K562 (cell line): ENCODE measurements around the gene RNF141. TPM values are rescaled to one million over a fixed set of nuclear protein-coding genes. Genes with fewer than 3 reads are reported as not detected.

Experiments
- ATAC-seq: fragments of 200-7000 bp; cut with Tn5 transposase; 3 replicates; pipeline ENCODE4 v1.9.1; 2020; ENCODE audit warnings: moderate library complexity
- BruUV-seq: library from RNA; stranded (reverse); fragments of 400-500 nt; replicated peaks from 2 replicates; lab custom pipeline; 2021; lab: Mats Ljungman, UMichigan
- CTCF ChIA-PET: fragments of 300-600 bp; formaldehyde crosslinking; extraction: SDS; loops from one replicate; lab custom pipeline; 2021; ENCODE audit warnings: low intra/inter-chr PET ratio; lab: Yijun Ruan, JAX
- POLR2A ChIA-PET: fragments of 300-600, 350-650 bp; sonication (Branson Sonifier 250); formaldehyde crosslinking; extraction: SDS; loops from one replicate; lab custom pipeline; 2021; ENCODE audit warnings: antibody characterized with exemption, inconsistent platforms; lab: Yijun Ruan, JAX
- DNase-seq, 4 experiments: peaks; one replicate each; pipeline versions ENCODE4 v3.0.0 to v3.0.0-alpha.2; 2011 to 2018; ENCODE audit warnings: low spot score in 3 of 4, mixed read lengths in 3 of 4; ENCODE audit errors: extremely low read depth in 1 of 4
- FAIRE-seq: peaks from 2 replicates; lab custom pipeline; 2011; peaks lifted over from hg19 to GRCh38; lab: Jason Lieb, UNC
- H2AFZ ChIP-seq: 2 replicates; pipeline ENCODE4 v1.6.0; 2011; ENCODE audit warnings: low read depth, low read length, control low read depth, inconsistent platforms
- H3K27ac ChIP-seq: fragments of 200-600 bp; 3 replicates; pipeline ENCODE4 v1.8.0; 2011; ENCODE audit warnings: low read depth, mild to moderate bottlenecking, control low read depth, inconsistent platforms, low read length, moderate library complexity, mixed read lengths; ENCODE audit errors: extremely low read depth
- H3K27me3 ChIP-seq, 2 experiments: fragments of 300-600 bp in 1 of 2; 2 replicates in 1 of 2; 3 replicates in 1 of 2; pipeline versions ENCODE4 v1.6.0 to v1.8.0; 2011; ENCODE audit warnings: inconsistent platforms in 2 of 2, low read length in 2 of 2, mild to moderate bottlenecking in 1 of 2, mixed read lengths in 1 of 2, moderate library complexity in 1 of 2; ENCODE audit not compliant: control insufficient read depth in 2 of 2, insufficient read depth in 2 of 2
- H3K36me3 ChIP-seq: fragments of 300-600 bp; 3 replicates; pipeline ENCODE4 v1.8.0; 2011; ENCODE audit warnings: mild to moderate bottlenecking, low read length, inconsistent platforms; ENCODE audit not compliant: control insufficient read depth, insufficient read depth
- H3K4me1 ChIP-seq, 2 experiments: fragments of 200-600 bp in 1 of 2; replicated peaks in 1 of 2; 2 replicates in 1 of 2; 3 replicates in 1 of 2; pipeline versions ENCODE4 v1.5.1 to v1.8.0; 2011; ENCODE audit warnings: inconsistent platforms in 2 of 2, low read length in 2 of 2, mild to moderate bottlenecking in 1 of 2, mixed read lengths in 1 of 2, moderate library complexity in 1 of 2; ENCODE audit not compliant: control insufficient read depth in 2 of 2, insufficient read depth in 2 of 2
- H3K4me2 ChIP-seq: 2 replicates; pipeline ENCODE4 v1.6.1; 2011; ENCODE audit warnings: low read length, control low read depth, inconsistent platforms, mixed read lengths; ENCODE audit not compliant: insufficient read depth
- H3K4me3 ChIP-seq: fragments of 200-600 bp; sonication (generic), shearing (Covaris generic); 2 replicates; pipeline ENCODE4 v1.5.1; 2016; ENCODE audit warnings: control low read depth, inconsistent platforms
- H3K79me2 ChIP-seq: fragments of 200-600 bp; 3 replicates; pipeline ENCODE4 v1.8.0; 2011; ENCODE audit warnings: low read length, inconsistent platforms; ENCODE audit not compliant: control insufficient read depth, insufficient read depth
- H3K9ac ChIP-seq, 2 experiments: 2 replicates each; pipeline versions ENCODE4 v1.6.0 to v1.6.1; 2011; ENCODE audit warnings: low read depth in 2 of 2, low read length in 2 of 2, control low read depth in 1 of 2, inconsistent platforms in 1 of 2, mild to moderate bottlenecking in 1 of 2, mixed read lengths in 1 of 2; ENCODE audit not compliant: insufficient read depth in 1 of 2
- H3K9me1 ChIP-seq: one replicate; pipeline ENCODE4 v1.6.0; 2011; ENCODE audit warnings: inconsistent platforms, mild to moderate bottlenecking, low read length, moderate library complexity; ENCODE audit not compliant: control insufficient read depth, insufficient read depth
- H3K9me3 ChIP-seq: replicated peaks from 2 replicates; pipeline ENCODE4 v1.5.1; 2011; ENCODE audit warnings: low read depth, low read length, inconsistent platforms; ENCODE audit not compliant: control insufficient read depth, insufficient read depth
- H4K20me1 ChIP-seq: replicated peaks from 2 replicates; pipeline ENCODE4 v1.6.1; 2011; ENCODE audit warnings: low read length, inconsistent platforms, mixed read lengths; ENCODE audit not compliant: control insufficient read depth, insufficient read depth
- CEBPB ChIP-seq: fragments of 450-650 bp; IDR thresholded peaks from 2 replicates; pipeline ENCODE4 v1.6.1; 2016; ENCODE audit warnings: missing genetic modification characterization, missing compliant biosample characterization
- CEBPG ChIP-seq, 3 experiments: fragments of 200-800 bp in 1 of 3; sonication (Bioruptor generic) in 1 of 3; sonication (generic) in 1 of 3; formaldehyde crosslinking in 1 of 3; IDR thresholded peaks in 2 of 3; conservative IDR thresholded peaks in 1 of 3; 2 replicates each; pipeline versions ENCODE4 v1.6.1 to v1.8.0; 2016 to 2022; ENCODE audit warnings: missing compliant biosample characterization in 2 of 3, missing genetic modification characterization in 2 of 3, mild to moderate bottlenecking in 1 of 3, missing genetic modification reagents in 1 of 3
- ETV1 ChIP-seq: fragments of 450-650 bp; conservative IDR thresholded peaks from 2 replicates; pipeline ENCODE4 v1.6.1; 2016; ENCODE audit warnings: missing genetic modification characterization, control low read depth, low read depth, missing compliant biosample characterization
- MAFK ChIP-seq: IDR thresholded peaks from 2 replicates; pipeline ENCODE4 v1.6.1; 2011; ENCODE audit warnings: low read length, improper control_type of control experiment
- NUFIP1 ChIP-seq: fragments of 450-650 bp; IDR thresholded peaks from 2 replicates; pipeline ENCODE4 v1.6.1; 2018; ENCODE audit not compliant: partially characterized antibody
- ZNF316 ChIP-seq: fragments of 450-650 bp; IDR thresholded peaks from 2 replicates; pipeline ENCODE4 v1.6.1; 2016
- WGBS: fragments of 100-300 bp; shearing (Covaris generic); methylation state at CpG from one replicate; pipeline ENCODE4 v1.1.6; 2016; ENCODE audit warnings: low coverage, mixed read lengths; ENCODE audit not compliant: insufficient coverage; ENCODE audit errors: missing lambda C conversion rate; 5-methylcytosine and 5-hydroxymethylcytosine counted together
- in situ Hi-C: fragments of 300-500 bp; cut with MboI; formaldehyde crosslinking; loops from 4 replicates; pipeline ENCODE4 v1.15.0; 2018; ENCODE audit warnings: inconsistent platforms, mixed read lengths
- intact Hi-C: fragments of 100-400 bp; cut with micrococcal nuclease; formaldehyde crosslinking; loops from 2 replicates; pipeline ENCODE4 v1.14.2; 2022
- polyA plus RNA-seq, 8 experiments: library from polyadenylated mRNA; depleted of rRNA in 4 of 8; stranded (reverse) in 5 of 8; unstranded in 3 of 8; fragments of >200 nt; fragmentation: Nextera tagmentation in 2 of 8; fragmentation: Illumina TruSeq in 1 of 8; extraction: Ambion mirVana in 2 of 8; extraction: Trizol in 1 of 8; gene quantifications; 2 replicates each; pipeline versions ENCODE4 v1.2.1 to v1.2.3, GENCODE V29; 2011 to 2014; ENCODE audit warnings: inconsistent platforms in 1 of 8, missing spikeins in 1 of 8
- total RNA-seq, 7 experiments: library from RNA; depleted of rRNA in 6 of 7; stranded (reverse); fragments of >200 nt in 6 of 7; fragmentation: Illumina TruSeq in 2 of 7; extraction: Trizol in 2 of 7; gene quantifications; 2 replicates each; pipeline versions ENCODE4 v1.2.1 to v1.2.3, GENCODE V29; 2011 to 2021; ENCODE audit warnings: low replicate concordance in 1 of 7

The RNF141 gene
- total and polyA plus RNA-seq, 9 of the 15 experiments (the other 6 are each of a cell fraction or from before 2014, with no cell fraction given), result 9.7 to 51.9 (median 18.9) TPM

DNA sequence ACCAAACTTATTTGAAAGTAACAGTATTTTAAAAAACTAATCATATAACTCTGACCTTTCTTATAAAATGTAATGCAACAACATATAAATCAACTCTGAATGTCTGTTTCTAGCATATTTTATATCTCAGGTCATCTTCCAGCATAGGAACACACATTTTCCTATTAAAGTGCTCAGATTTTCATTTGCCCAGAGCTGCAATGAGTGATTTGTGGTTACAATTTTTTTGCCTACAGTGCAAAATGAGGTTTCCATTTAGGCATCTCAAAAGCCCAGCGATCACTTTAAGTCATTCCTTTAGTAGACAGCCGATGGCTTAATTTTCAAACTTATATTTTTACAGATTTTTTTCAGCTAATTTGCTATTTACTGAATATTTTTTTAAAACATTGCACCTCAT is 26.5 kb upstream of the RNF141 start:
- H4K20me1 ChIP-seq, result no peaks in the 10 kb centered on the region
- intact Hi-C loops, result no loop called here
- 69% methylated on average over 2 of the region's 2 CpGs for WGBS
- in situ Hi-C loops, result no loop called here
- no peak overlapping the region for H3K4me3 ChIP-seq
- H3K9ac ChIP-seq, result no peak overlapping the region
- no peaks in the 10 kb centered on the region for H3K9me1 ChIP-seq
- DNase-seq (no peak), FAIRE-seq (no peak), ATAC-seq (no peak)
- no peak overlapping the region for H2AFZ ChIP-seq
- no peaks in the 10 kb centered on the region for H3K79me2 ChIP-seq
- no peak overlapping the region for H3K27ac ChIP-seq
- H3K4me1 ChIP-seq, result peaks cover 0 to 6% of the 10 kb centered on the region in 2 experiments; a peak in 2 of 5 replicates
- CTCF ChIA-PET, result no interaction called here
- H3K9me3 ChIP-seq, result no peaks in the 10 kb centered on the region
- BruUV-seq, result no TSS peak
- peak; percentile 14; the same call in 1 of the 2 replicates for TF ChIP-seq ZNF316
- TF ChIP-seq MAFK, result 0 out of 2 replicates have a peak, but pooled peaks have one; percentile 5
- TF ChIP-seq ETV1, result no peak
- no peak overlapping the region for H3K4me2 ChIP-seq
- POLR2A ChIA-PET, result interaction anchor here (0.8 to 1.5 kb wide), 2 partner anchors 9 to 27 kb away, joined by 3 to 7 read pairs; partner anchors contain the start of gene RNF141
- no peaks in the 10 kb centered on the region for H3K27me3 ChIP-seq
- no peaks in the 10 kb centered on the region for H3K36me3 ChIP-seq

GRCh38 chr11:10566257-10566957 is 25.4 kb upstream of the RNF141 start:
- BruUV-seq, result no TSS peak
- ATAC-seq (no peak), DNase-seq (no peak)
- 29% methylated on average over 6 of the region's 6 CpGs for WGBS
- H3K27ac ChIP-seq, result no peak overlapping the region
- ChIA-PET CTCF (no interaction called here), POLR2A (interaction anchor here (1.4 to 1.5 kb wide), 2 partner anchors 16 to 25 kb away, joined by 3 to 7 read pairs; partner anchors contain the start of gene RNF141)
- H3K4me3 ChIP-seq, result no peak overlapping the region
- H3K9me1 ChIP-seq, result no peaks in the 10 kb centered on the region
- H2AFZ ChIP-seq, result no peak overlapping the region
- H4K20me1 ChIP-seq, result no peaks in the 10 kb centered on the region
- no peak overlapping the region for H3K9ac ChIP-seq
- no peak overlapping the region for H3K4me2 ChIP-seq
- intact Hi-C loops, result no loop called here
- H3K9me3 ChIP-seq, result no peaks in the 10 kb centered on the region
- H3K27me3 ChIP-seq, result no peaks in the 10 kb centered on the region
- no peak for TF ChIP-seq NUFIP1
- TF ChIP-seq CEBPG (CRISPR knock-in tag; IDR thresholded peaks at IDR 0.05), result no peak
- TF ChIP-seq CEBPG (tag; conservative IDR thresholded peaks at IDR 0.05 in 1 of 2, IDR thresholded peaks at IDR 0.05 in 1 of 2), result peak in 1 of 2 experiments; percentile 85; a peak in 2 of 4 replicates
- TF ChIP-seq CEBPB (tag), result peak; percentile 89
- TF ChIP-seq, all 486 proteins: peak for 2
- Histone ChIP-seq H3K79me2 (no peaks in the 10 kb centered on the region), H3K4me1 (peaks cover 0 to 6% of the 10 kb centered on the region in 2 experiments; a peak in 2 of 5 replicates), H3K36me3 (no peaks in the 10 kb centered on the region)
- no peak for FAIRE-seq
- in situ Hi-C loops, result no loop called here
